Hepatocyte (in vitro differentiated cells): ENCODE measurements around the gene TMEM109. TPM values are rescaled to one million over a fixed set of nuclear protein-coding genes. Genes with fewer than 3 reads are reported as not detected.

Experiments used
- DNase-seq: peaks from one replicate; pipeline ENCODE4 v3.0.0-alpha.2; 2016; ENCODE audit warnings: low spot score
- H2AFZ ChIP-seq: fragments of 200-600 bp; sonication (generic); 2 replicates; pipeline ENCODE4 v1.6.0; 2016; ENCODE audit warnings: antibody characterized with exemption, mild to moderate bottlenecking
- H3K27ac ChIP-seq: fragments of 200-600 bp; sonication (generic); 2 replicates; pipeline ENCODE4 v1.5.1; 2016; ENCODE audit warnings: mild to moderate bottlenecking
- H3K27me3 ChIP-seq: fragments of 200-600 bp; sonication (generic); 2 replicates; pipeline ENCODE4 v1.6.1; 2016
- H3K36me3 ChIP-seq: fragments of 200-600 bp; sonication (generic); replicated peaks from 2 replicates; pipeline ENCODE4 v1.5.1; 2016; ENCODE audit warnings: low read depth; ENCODE audit not compliant: insufficient read depth
- H3K4me1 ChIP-seq: fragments of 200-600 bp; sonication (generic); 2 replicates; pipeline ENCODE4 v1.5.1; 2016; ENCODE audit warnings: mild to moderate bottlenecking, moderate library complexity; ENCODE audit not compliant: insufficient read depth
- H3K4me2 ChIP-seq: fragments of 200-600 bp; sonication (generic); 2 replicates; pipeline ENCODE4 v1.6.0; 2016
- H3K4me3 ChIP-seq: fragments of 200-600 bp; sonication (generic); 2 replicates; pipeline ENCODE4 v1.5.1; 2016; ENCODE audit warnings: mild to moderate bottlenecking
- H3K79me2 ChIP-seq: fragments of 200-600 bp; sonication (generic); 2 replicates; pipeline ENCODE4 v1.6.0; 2017; ENCODE audit warnings: mild to moderate bottlenecking
- H3K9me2 ChIP-seq: fragments of 200-600 bp; sonication (generic); replicated peaks from 2 replicates; pipeline ENCODE4 v1.6.0; 2017; ENCODE audit warnings: mild to moderate bottlenecking; ENCODE audit not compliant: insufficient read depth
- H3K9me3 ChIP-seq: fragments of 200-600 bp; sonication (generic); 2 replicates; pipeline ENCODE4 v1.5.1; 2016; ENCODE audit warnings: low read depth, mild to moderate bottlenecking
- H4K20me1 ChIP-seq: fragments of 200-600 bp; sonication (generic); 2 replicates; pipeline ENCODE4 v1.6.0; 2016; ENCODE audit warnings: mild to moderate bottlenecking; ENCODE audit not compliant: insufficient read depth, poor library complexity, severe bottlenecking
- CTCF ChIP-seq: fragments of 200-600 bp; sonication (generic); IDR thresholded peaks from 2 replicates; pipeline ENCODE4 v1.5.1; 2016; ENCODE audit warnings: antibody characterized with exemption, mild to moderate bottlenecking; ENCODE audit not compliant: poor library complexity
- EZH2 ChIP-seq: fragments of 200-600 bp; sonication (generic); IDR thresholded peaks from 2 replicates; pipeline ENCODE4 v1.6.1; 2016; ENCODE audit warnings: antibody characterized with exemption, mild to moderate bottlenecking, borderline replicate concordance
- EZH2phosphoT487 ChIP-seq: fragments of 200-600 bp; sonication (generic); IDR thresholded peaks from one replicate; pipeline ENCODE4 v1.6.1; 2018; ENCODE audit warnings: antibody characterized with exemption, mild to moderate bottlenecking, low read depth, moderate library complexity; ENCODE audit not compliant: unreplicated experiment, severe bottlenecking
- WGBS: methylation state at CpG from one replicate; pipeline ENCODE4 v1.1.6; 2016; ENCODE audit warnings: low lambda C conversion rate; ENCODE audit errors: missing lambda C conversion rate; 5-methylcytosine and 5-hydroxymethylcytosine counted together
- polyA plus RNA-seq: library from polyadenylated mRNA; unstranded; fragments of >200 nt; fragmentation: Nextera tagmentation; extraction: Ambion mirVana; gene quantifications from 2 replicates; pipeline ENCODE4 v1.2.1, GENCODE V29; 2016
- total RNA-seq: library from RNA; depleted of rRNA; stranded (reverse); fragments of >200 nt; gene quantifications from 2 replicates; pipeline ENCODE4 v1.2.3, GENCODE V29; 2014

Gene TMEM109
- total and polyA plus RNA-seq, 2 experiments from 2014 or later: 30.0 to 86.9 TPM

- no peaks in the 10 kb centered on the region for H3K4me1 ChIP-seq
- H4K20me1 ChIP-seq: no peaks in the 10 kb centered on the region
- H3K79me2 ChIP-seq: no peaks in the 10 kb centered on the region
- 92% methylated on average over 13 of the region's 13 CpGs for WGBS
- H3K9me2 ChIP-seq: no peaks in the 10 kb centered on the region
- TF ChIP-seq CTCF (no peak), EZH2phosphoT487 (no peak), EZH2 (no peak)
- no peaks in the 10 kb centered on the region for H3K36me3 ChIP-seq
- H3K4me2 ChIP-seq: no peak overlapping the region
- H3K4me3 ChIP-seq: no peak overlapping the region
- H3K27me3 ChIP-seq: no peaks in the 10 kb centered on the region
- no peak overlapping the region for H3K27ac ChIP-seq
- H3K9me3 ChIP-seq: no peaks in the 10 kb centered on the region
- DNase-seq: no peak
- no peak overlapping the region for H2AFZ ChIP-seq
These were observed 43.1 kb upstream of the TMEM109 start for GRCh38 chr11:60870733-60871377.

DNA sequence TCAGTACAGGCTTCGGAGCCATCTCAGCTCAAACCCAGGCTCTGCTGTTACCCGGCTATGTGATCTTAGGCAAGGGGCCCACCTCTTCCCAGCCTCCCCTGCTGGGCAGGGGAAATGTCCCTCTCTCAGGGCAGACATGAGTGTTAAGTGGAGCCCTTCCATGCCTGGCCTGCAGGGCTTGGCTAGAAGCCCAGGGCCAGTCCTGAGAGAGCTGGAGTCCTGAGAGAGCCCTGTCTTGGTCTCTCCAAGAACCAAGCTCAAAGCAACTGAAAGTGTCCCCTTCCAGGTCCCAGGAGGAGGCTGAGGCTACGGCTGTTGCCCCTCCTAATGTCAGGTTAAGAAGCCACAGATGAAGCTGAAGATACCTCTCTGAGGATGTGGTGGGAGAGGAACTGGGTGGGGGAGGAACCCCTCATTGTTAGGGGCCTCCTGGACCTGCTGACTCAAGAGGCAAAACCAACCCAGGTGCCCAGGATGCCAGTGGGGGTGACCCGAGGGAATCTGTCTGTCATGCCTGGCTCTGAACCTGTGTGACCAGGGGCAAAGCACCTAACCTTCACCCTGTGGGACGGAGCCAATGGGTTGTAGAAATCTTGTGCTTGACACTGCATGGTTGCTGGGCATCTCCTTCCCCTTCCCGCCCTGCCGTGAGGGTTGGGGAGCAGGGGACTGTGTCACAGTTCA is 42.4 kb upstream of the TMEM109 start:
- H3K79me2 ChIP-seq: no peaks in the 10 kb centered on the region
- H3K36me3 ChIP-seq: no peaks in the 10 kb centered on the region
- no peaks in the 10 kb centered on the region for H3K9me3 ChIP-seq
- WGBS: 90% methylated on average over 7 of the region's 7 CpGs
- H3K4me3 ChIP-seq: no peak overlapping the region
- no peak for DNase-seq
- no peaks in the 10 kb centered on the region for H3K9me2 ChIP-seq
- H3K27ac ChIP-seq: no peak overlapping the region
- no peak for TF ChIP-seq EZH2phosphoT487
- TF ChIP-seq EZH2: no peak
- TF ChIP-seq CTCF: no peak
- no peak overlapping the region for H3K4me2 ChIP-seq
- H2AFZ ChIP-seq: no peak overlapping the region
- H4K20me1 ChIP-seq: no peaks in the 10 kb centered on the region
- no peaks in the 10 kb centered on the region for H3K4me1 ChIP-seq
- H3K27me3 ChIP-seq: no peaks in the 10 kb centered on the region

GRCh38 chr11:60872124-60872960 is 41.6 kb upstream of the TMEM109 start:
- DNase-seq: no peak
- H3K4me2 ChIP-seq: no peak overlapping the region
- no peaks in the 10 kb centered on the region for H3K4me1 ChIP-seq
- H2AFZ ChIP-seq: no peak overlapping the region
- no peak for TF ChIP-seq EZH2
- TF ChIP-seq EZH2phosphoT487: no peak
- TF ChIP-seq CTCF: no peak
- H4K20me1 ChIP-seq: no peaks in the 10 kb centered on the region
- H3K27ac ChIP-seq: no peak overlapping the region
- 92% methylated on average over 6 of the region's 6 CpGs for WGBS
- H3K36me3 ChIP-seq: no peaks in the 10 kb centered on the region
- no peaks in the 10 kb centered on the region for H3K79me2 ChIP-seq
- H3K9me2 ChIP-seq: no peaks in the 10 kb centered on the region
- no peaks in the 10 kb centered on the region for H3K27me3 ChIP-seq
- H3K9me3 ChIP-seq: no peaks in the 10 kb centered on the region
- H3K4me3 ChIP-seq: no peak overlapping the region
